NCI-H2196 treated with DMSO at 0.1 percent for 48 hours (cell line): ENCODE results near the gene CXADR.
"Not testable (repeated sequence)": the region's sequence is repeated elsewhere in the genome, so short reads cannot be mapped to it uniquely, and the experiment has no call there.

Source experiments
- DNase-seq: peaks from one replicate; lab custom pipeline; 2025; ENCODE audit not compliant: unreplicated experiment; lab: John Stamatoyannopoulos, UW

The CXADR gene

GRCh38 chr21:17501107-17502006 lies 11.5 kb upstream of the CXADR start:
- DNase-seq, result no peak

GRCh38 chr21:17502985-17503384 lies 9.9 kb upstream of the CXADR start:
- DNase-seq, result not testable (repeated sequence)

- no peak for DNase-seq
Measured at GRCh38 chr21:17506951-17507350, 5.9 kb upstream of the CXADR start.

- no peak for DNase-seq
Measured at GRCh38 chr21:17507591-17507990, 5.3 kb upstream of the CXADR start.

- DNase-seq, result no peak
Measured at GRCh38 chr21:17513214-17514123, 626 bp downstream of the CXADR start.

GRCh38 chr21:17514124-17514845 lies 1.4 kb downstream of the CXADR start:
- no peak for DNase-seq

GRCh38 chr21:17517008-17517407 lies 4.2 kb downstream of the CXADR start:
- DNase-seq, result not testable (repeated sequence)

- no peak for DNase-seq
Measured at GRCh38 chr21:17519208-17519738, 6.4 kb downstream of the CXADR start.

GRCh38 chr21:17519965-17520609 lies 7.2 kb downstream of the CXADR start:
- no peak for DNase-seq

- DNase-seq, result no peak
Measured at GRCh38 chr21:17523007-17523451, 10.2 kb downstream of the CXADR start.

- DNase-seq, result not testable (repeated sequence)
Measured at GRCh38 chr21:17523979-17524494, 11.2 kb downstream of the CXADR start.

GRCh38 chr21:17524635-17525034 lies 11.8 kb downstream of the CXADR start:
- DNase-seq, result no peak

GRCh38 chr21:17526776-17527175 lies 13.9 kb downstream of the CXADR start:
- DNase-seq, result no peak

- no peak for DNase-seq
Measured at GRCh38 chr21:17527240-17527639, 14.4 kb downstream of the CXADR start.

GRCh38 chr21:17527711-17528110 lies 14.9 kb downstream of the CXADR start:
- DNase-seq, result no peak

- no peak for DNase-seq
Measured at GRCh38 chr21:17529648-17530047, 16.8 kb downstream of the CXADR start.

GRCh38 chr21:17532292-17532691 lies 19.4 kb downstream of the CXADR start:
- no peak for DNase-seq

GRCh38 chr21:17536381-17536780 lies 23.5 kb downstream of the CXADR start:
- no peak for DNase-seq

GRCh38 chr21:17537299-17537698 lies 24.5 kb downstream of the CXADR start:
- no peak for DNase-seq

- no peak for DNase-seq
Measured at GRCh38 chr21:17538576-17538975, 25.7 kb downstream of the CXADR start.
